DOHH2 (cell line): ENCODE results near the gene RGCC.

ENCODE experiments used
- H3F3A ChIP-seq: fragments of 200-600 bp; sonication (generic), shearing (Covaris generic); 2 replicates; pipeline ENCODE4 v1.6.0; 2016; ENCODE audit warnings: antibody characterized with exemption, mild to moderate bottlenecking; ENCODE audit not compliant: control insufficient read depth, insufficient read depth
- H3K27ac ChIP-seq: fragments of 200-600 bp; sonication (generic); 2 replicates; pipeline ENCODE4 v1.5.1; 2014; ENCODE audit warnings: low read depth, mild to moderate bottlenecking, low read length, moderate library complexity
- H3K27me3 ChIP-seq: fragments of 200-600 bp; sonication (generic); 2 replicates; pipeline ENCODE4 v1.6.1; 2014; ENCODE audit warnings: mild to moderate bottlenecking, low read length, mixed read lengths; ENCODE audit not compliant: control insufficient read depth
- H3K36me3 ChIP-seq: fragments of 200-600 bp; sonication (generic); 2 replicates; pipeline ENCODE4 v1.6.1; 2014; ENCODE audit warnings: mild to moderate bottlenecking, low read length, moderate library complexity, mixed read lengths; ENCODE audit not compliant: control insufficient read depth
- H3K4me1 ChIP-seq: fragments of 200-600 bp; sonication (generic); 2 replicates; pipeline ENCODE4 v1.6.1; 2014; ENCODE audit warnings: mild to moderate bottlenecking, low read length, mixed read lengths; ENCODE audit not compliant: control insufficient read depth
- H3K4me2 ChIP-seq: fragments of 200-600 bp; sonication (generic); 2 replicates; pipeline ENCODE4 v1.6.0; 2014; ENCODE audit warnings: mild to moderate bottlenecking, low read length, moderate library complexity
- H3K4me3 ChIP-seq: fragments of 200-600 bp; sonication (generic); 2 replicates; pipeline ENCODE4 v1.5.1; 2014; ENCODE audit warnings: mild to moderate bottlenecking, low read length, mixed read lengths
- H3K79me2 ChIP-seq: fragments of 200-600 bp; sonication (generic); 2 replicates; pipeline ENCODE4 v1.6.1; 2014; ENCODE audit warnings: mild to moderate bottlenecking, low read length, mixed read lengths; ENCODE audit not compliant: control insufficient read depth
- H3K9me2 ChIP-seq: fragments of 200-600 bp; sonication (generic); replicated peaks from 2 replicates; pipeline ENCODE4 v1.6.1; 2014; ENCODE audit warnings: mild to moderate bottlenecking, low read length, mixed read lengths; ENCODE audit not compliant: control insufficient read depth
- H3K9me3 ChIP-seq: fragments of 200-600 bp; sonication (generic); 2 replicates; pipeline ENCODE4 v1.6.1; 2014; ENCODE audit warnings: antibody characterized with exemption, low read length, mixed read lengths; ENCODE audit not compliant: control insufficient read depth, insufficient read depth
- H4K20me1 ChIP-seq: fragments of 200-600 bp; sonication (generic); 2 replicates; pipeline ENCODE4 v1.6.0; 2014; ENCODE audit warnings: low read depth, mild to moderate bottlenecking, antibody characterized with exemption, low read length, moderate library complexity; ENCODE audit not compliant: control insufficient read depth, insufficient read depth
- CTCF ChIP-seq: fragments of 200-600 bp; sonication (generic); IDR thresholded peaks from one replicate; pipeline ENCODE4 v1.5.1; 2014; ENCODE audit warnings: antibody characterized with exemption, mild to moderate bottlenecking, low read depth, low read length; ENCODE audit not compliant: poor library complexity, severe bottlenecking
- EZH2phosphoT487 ChIP-seq: fragments of 200-600 bp; sonication (generic); IDR thresholded peaks from 2 replicates; pipeline ENCODE4 v1.6.1; 2017; ENCODE audit warnings: borderline replicate concordance, mild to moderate bottlenecking, antibody characterized with exemption, low read length, moderate library complexity, mixed read lengths

The RGCC gene

DNA sequence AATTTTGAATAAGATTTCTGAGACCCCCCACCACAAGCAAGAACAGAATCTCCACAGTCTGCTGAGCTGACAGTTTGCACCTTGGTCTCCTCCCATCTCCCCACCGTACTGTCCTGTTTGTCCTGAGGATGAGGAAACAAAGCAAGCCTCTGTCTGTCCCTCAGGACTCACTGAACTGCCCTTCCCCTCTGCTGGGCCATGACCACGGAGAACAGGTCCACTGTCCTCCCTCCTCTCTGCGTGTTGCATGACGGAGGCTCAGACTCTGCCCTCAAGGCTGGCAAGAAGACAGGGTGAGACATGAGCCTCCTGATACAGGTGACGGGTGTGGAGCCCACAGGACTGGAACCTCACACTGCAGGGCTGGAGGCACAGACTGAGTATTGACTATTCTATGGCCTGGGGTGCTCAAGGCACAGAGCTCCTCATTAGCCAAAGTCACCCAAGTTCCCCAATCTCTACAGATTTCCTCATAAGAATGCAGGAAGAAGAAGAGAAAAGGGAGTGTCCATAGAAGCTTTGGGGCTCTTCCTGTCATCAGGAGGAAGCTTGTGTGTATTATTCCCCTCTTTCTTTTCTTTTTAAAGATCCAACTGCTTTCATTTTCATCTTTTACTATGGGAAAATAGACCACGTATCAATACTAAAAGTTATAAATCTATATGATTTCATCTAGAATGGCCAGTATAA is 22.4 kb upstream of the RGCC start:
- Histone ChIP-seq H3F3A (no peaks in the 10 kb centered on the region), H3K79me2 (no peaks in the 10 kb centered on the region), H3K4me2 (no peak overlapping the region), H3K36me3 (no peaks in the 10 kb centered on the region), H3K4me1 (no peaks in the 10 kb centered on the region), H3K27ac (no peak overlapping the region), H4K20me1 (no peaks in the 10 kb centered on the region), H3K9me2 (no peaks in the 10 kb centered on the region), H3K9me3 (no peaks in the 10 kb centered on the region), H3K27me3 (no peaks in the 10 kb centered on the region), H3K4me3 (no peak overlapping the region)
- TF ChIP-seq EZH2phosphoT487 (no peak), CTCF (no peak)

GRCh38 chr13:41443969-41444368 is 13.4 kb upstream of the RGCC start:
- Histone ChIP-seq H3K27ac (no peak overlapping the region), H3K36me3 (no peaks in the 10 kb centered on the region), H3K79me2 (no peaks in the 10 kb centered on the region), H3K9me3 (no peaks in the 10 kb centered on the region), H3K4me1 (no peaks in the 10 kb centered on the region), H3K9me2 (no peaks in the 10 kb centered on the region), H3K4me3 (no peak overlapping the region), H3K4me2 (no peak overlapping the region), H3K27me3 (no peaks in the 10 kb centered on the region), H3F3A (no peaks in the 10 kb centered on the region), H4K20me1 (no peaks in the 10 kb centered on the region)
- TF ChIP-seq EZH2phosphoT487: no peak
- TF ChIP-seq CTCF: no peak

- Histone ChIP-seq H3K9me3 (no peaks in the 10 kb centered on the region), H3F3A (no peaks in the 10 kb centered on the region), H3K9me2 (no peaks in the 10 kb centered on the region)
Measured at GRCh38 chr13:41452462-41452861, 4.9 kb upstream of the RGCC start.

More at GRCh38 chr13:41452462-41452861, 4.9 kb upstream of the RGCC start:
- no peaks in the 10 kb centered on the region for H3K36me3 ChIP-seq
- H3K27me3 ChIP-seq: peaks cover 18% of the 10 kb centered on the region
- H3K4me2 ChIP-seq: no peak overlapping the region
- no peak overlapping the region for H3K27ac ChIP-seq
- H4K20me1 ChIP-seq: no peaks in the 10 kb centered on the region
- H3K79me2 ChIP-seq: peaks cover under 1% of the 10 kb centered on the region; the same call in 1 of the 2 replicates
- no peak overlapping the region for H3K4me3 ChIP-seq
- H3K4me1 ChIP-seq: peaks cover 7% of the 10 kb centered on the region
- TF ChIP-seq CTCF: no peak
- no peak for TF ChIP-seq EZH2phosphoT487
